Testis (tissue), 3 donors: ENCODE measurements around the gene PTGS2. TPM values are rescaled to one million over a fixed set of nuclear protein-coding genes. Genes with fewer than 3 reads are reported as not detected.

Experiments
- DNase-seq: peaks from one replicate; pipeline ENCODE4 v3.0.0-alpha.2; 2019
- H3K27ac ChIP-seq, 2 donors: fragments of 200-600 bp; sonication (generic); one replicate each; pipeline ENCODE4 v1.5.1; 2019
- H3K27me3 ChIP-seq: fragments of 200-600 bp; sonication (generic); one replicate; pipeline ENCODE4 v1.5.1; 2019
- H3K36me3 ChIP-seq: fragments of 200-600 bp; sonication (generic); one replicate; pipeline ENCODE4 v1.5.1; 2017; ENCODE audit warnings: low read depth; ENCODE audit errors: missing control alignments
- H3K4me1 ChIP-seq: fragments of 200-600 bp; sonication (generic); one replicate; pipeline ENCODE4 v1.5.1; 2019
- H3K4me3 ChIP-seq, 2 donors: fragments of 200-600 bp; sonication (generic); one replicate each; pipeline ENCODE4 v1.5.1; 2017 to 2019
- H3K9me3 ChIP-seq: fragments of 200-600 bp; sonication (generic); one replicate; pipeline ENCODE4 v1.5.1; 2017
- POLR2A ChIP-seq: fragments of 450-650 bp; IDR thresholded peaks from one replicate; pipeline ENCODE4 v1.6.1; 2017; ENCODE audit warnings: antibody characterized with exemption, mild to moderate bottlenecking, moderate library complexity
- WGBS, 2 donors: methylation state at CpG; one replicate each; pipeline ENCODE4 v1.1.5; 2018; 5-methylcytosine and 5-hydroxymethylcytosine counted together
- intact Hi-C: fragments of 100-400 bp; cut with DNase I; formaldehyde crosslinking; loops from one replicate; pipeline ENCODE4 v1.15.1; 2023; ENCODE audit warnings: low total_unique reads
- polyA plus RNA-seq: library from polyadenylated mRNA; stranded (reverse); fragments of 350-450 nt; fragmentation: Illumina TruSeq; extraction: RNeasy Lipid Tissue Mini Kit (QIAGEN cat#74804); gene quantifications from one replicate; pipeline ENCODE4 v1.2.3, GENCODE V29; 2014; ENCODE audit warnings: low read depth, low replicate concordance; ENCODE audit not compliant: insufficient read depth
- total RNA-seq, 2 donors: library from RNA; depleted of rRNA; stranded (reverse); fragments of >200 nt; gene quantifications; one replicate each; pipeline ENCODE4 v1.2.3, GENCODE V29; 2016
- TF ChIP-seq, protein P1 (sequence below), 3 experiments: fragments of 450-650 bp in 2 of 3; fragments of 200-600 bp in 1 of 3; sonication (generic) in 1 of 3; IDR thresholded peaks; one replicate each; pipeline ENCODE4 v1.5.1; 2016 to 2019; ENCODE audit warnings: antibody characterized with exemption in 3 of 3, mild to moderate bottlenecking in 2 of 3, moderate library complexity in 1 of 3

PTGS2 gene
- total and polyA plus RNA-seq, 3 donors from 2014 or later, result 0.19 to 1.0 (median 0.75) TPM

DNA sequence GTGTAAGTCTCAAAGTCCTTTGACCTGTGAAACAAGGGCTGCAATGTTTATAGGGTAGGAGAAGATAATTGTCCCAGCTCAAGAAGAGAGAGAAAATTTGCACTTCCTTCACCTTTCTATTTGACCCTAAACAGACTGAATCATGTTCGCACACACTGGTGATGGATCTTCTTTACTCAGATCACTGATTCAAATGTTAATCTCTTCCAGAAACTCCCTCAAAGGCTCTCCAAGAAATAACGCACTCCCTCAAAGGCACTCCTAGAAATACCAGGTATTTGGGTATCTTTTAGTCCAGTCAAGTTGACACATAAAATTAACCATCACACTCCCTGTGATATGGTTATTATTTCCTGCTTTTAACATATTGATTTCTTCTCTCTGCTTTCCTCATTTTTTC lies 30.5 kb upstream of the PTGS2 start:
- no peaks in the 10 kb centered on the region for H3K27me3 ChIP-seq
- 56 to 59% methylated on average over 2 of the region's 2 CpGs for WGBS, 2 donors
- H3K36me3 ChIP-seq, result no peaks in the 10 kb centered on the region
- H3K9me3 ChIP-seq, result no peaks in the 10 kb centered on the region
- H3K4me3 ChIP-seq, result no peak overlapping the region
- DNase-seq, result no peak
- intact Hi-C loops, result no loop called here
- no peak overlapping the region for H3K27ac ChIP-seq
- TF ChIP-seq, protein P1, sequence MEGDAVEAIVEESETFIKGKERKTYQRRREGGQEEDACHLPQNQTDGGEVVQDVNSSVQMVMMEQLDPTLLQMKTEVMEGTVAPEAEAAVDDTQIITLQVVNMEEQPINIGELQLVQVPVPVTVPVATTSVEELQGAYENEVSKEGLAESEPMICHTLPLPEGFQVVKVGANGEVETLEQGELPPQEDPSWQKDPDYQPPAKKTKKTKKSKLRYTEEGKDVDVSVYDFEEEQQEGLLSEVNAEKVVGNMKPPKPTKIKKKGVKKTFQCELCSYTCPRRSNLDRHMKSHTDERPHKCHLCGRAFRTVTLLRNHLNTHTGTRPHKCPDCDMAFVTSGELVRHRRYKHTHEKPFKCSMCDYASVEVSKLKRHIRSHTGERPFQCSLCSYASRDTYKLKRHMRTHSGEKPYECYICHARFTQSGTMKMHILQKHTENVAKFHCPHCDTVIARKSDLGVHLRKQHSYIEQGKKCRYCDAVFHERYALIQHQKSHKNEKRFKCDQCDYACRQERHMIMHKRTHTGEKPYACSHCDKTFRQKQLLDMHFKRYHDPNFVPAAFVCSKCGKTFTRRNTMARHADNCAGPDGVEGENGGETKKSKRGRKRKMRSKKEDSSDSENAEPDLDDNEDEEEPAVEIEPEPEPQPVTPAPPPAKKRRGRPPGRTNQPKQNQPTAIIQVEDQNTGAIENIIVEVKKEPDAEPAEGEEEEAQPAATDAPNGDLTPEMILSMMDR (IDR thresholded peaks at IDR 0.05), result no peak
- TF ChIP-seq POLR2A, result no peak
- no peaks in the 10 kb centered on the region for H3K4me1 ChIP-seq

GRCh38 chr1:186708694-186709097 lies 28.5 kb upstream of the PTGS2 start:
- Histone ChIP-seq H3K27ac (no peak overlapping the region), H3K36me3 (no peaks in the 10 kb centered on the region), H3K27me3 (no peaks in the 10 kb centered on the region), H3K4me3 (no peak overlapping the region), H3K9me3 (no peaks in the 10 kb centered on the region), H3K4me1 (no peaks in the 10 kb centered on the region)
- no peak for TF ChIP-seq POLR2A
- TF ChIP-seq, protein P1 (IDR thresholded peaks at IDR 0.05), result no peak
- WGBS, 2 donors, result 35 to 67% methylated on average over 2 of the region's 2 CpGs
- DNase-seq, result no peak
- intact Hi-C loops, result no loop called here

GRCh38 chr1:186703209-186703766 lies 23.1 kb upstream of the PTGS2 start:
- intact Hi-C loops, result no loop called here
- Histone ChIP-seq H3K4me1 (no peaks in the 10 kb centered on the region), H3K36me3 (no peaks in the 10 kb centered on the region), H3K27me3 (no peaks in the 10 kb centered on the region), H3K9me3 (no peaks in the 10 kb centered on the region), H3K4me3 (no peak overlapping the region), H3K27ac (no peak overlapping the region)
- WGBS, 2 donors, result 70 to 71% methylated on average over 8 of the region's 8 CpGs
- TF ChIP-seq POLR2A, result no peak
- TF ChIP-seq, protein P1 (IDR thresholded peaks at IDR 0.05), result no peak
- DNase-seq, result no peak

DNA sequence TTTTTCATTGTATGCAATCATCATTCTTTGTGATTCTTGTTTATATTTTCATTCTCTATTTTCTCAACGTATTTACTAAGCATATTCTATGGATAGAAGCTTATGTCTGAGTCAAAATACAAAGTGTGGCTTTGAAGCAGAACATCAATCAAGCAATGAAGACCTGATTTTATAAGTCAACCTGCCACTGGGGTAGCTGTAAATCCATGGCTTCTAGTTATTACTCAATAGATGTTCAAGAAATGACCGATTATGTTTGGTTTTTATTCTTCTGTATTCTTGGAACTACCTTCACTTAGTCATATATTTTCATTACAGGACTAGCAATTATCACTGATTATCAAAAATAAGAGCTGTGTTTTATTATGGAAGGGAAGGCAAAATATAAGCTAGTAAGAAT lies 20.5 kb upstream of the PTGS2 start:
- no peaks in the 10 kb centered on the region for H3K4me1 ChIP-seq
- H3K36me3 ChIP-seq, result no peaks in the 10 kb centered on the region
- H3K9me3 ChIP-seq, result no peaks in the 10 kb centered on the region
- H3K27me3 ChIP-seq, result no peaks in the 10 kb centered on the region
- WGBS, 2 donors, result 90 to 94% methylated on average over 2 of the region's 2 CpGs
- no peak for DNase-seq
- H3K27ac ChIP-seq, result no peak overlapping the region
- intact Hi-C loops, result no loop called here
- TF ChIP-seq POLR2A, result no peak
- TF ChIP-seq, protein P1 (IDR thresholded peaks at IDR 0.05), result no peak
- H3K4me3 ChIP-seq, result no peak overlapping the region

- no peak for TF ChIP-seq POLR2A
- TF ChIP-seq, protein P1 (IDR thresholded peaks at IDR 0.05), result no peak
- intact Hi-C loops, result no loop called here
- Histone ChIP-seq H3K4me3 (no peak overlapping the region), H3K9me3 (no peaks in the 10 kb centered on the region), H3K27me3 (no peaks in the 10 kb centered on the region), H3K27ac (no peak overlapping the region), H3K4me1 (no peaks in the 10 kb centered on the region), H3K36me3 (no peaks in the 10 kb centered on the region)
- no peak for DNase-seq
- WGBS, 2 donors, result 80 to 95% methylated on average over 2 of the region's 2 CpGs
Measured at GRCh38 chr1:186699519-186699918, 19.3 kb upstream of the PTGS2 start.
